ENCODE results near the gene DNM3.

DNM3 gene

GRCh38 chr1:172265905-172266304, 424.6 kb downstream of the DNM3 start:
- H3K36me3 ChIP-seq (ENCODE audit: insufficient read depth, low read length), result no peaks in the 10 kb centered on the region
- no peaks in the 10 kb centered on the region for H3K27me3 ChIP-seq (ENCODE audit: insufficient read depth, low read length)
- H3K9me3 ChIP-seq (ENCODE audit: low read length), result 0 out of 2 replicates have a peak, but pooled peaks cover 3% of the 10 kb centered on the region
- H3K9ac ChIP-seq (ENCODE audit: low read length), result no peak overlapping the region
- TF ChIP-seq CTCF (IDR thresholded peaks at IDR 0.05; ENCODE audit: low read length), result no peak
- H2AFZ ChIP-seq (ENCODE audit: low read length), result no peak overlapping the region
- no peaks in the 10 kb centered on the region for H3F3A ChIP-seq (ENCODE audit: insufficient read depth, low read length)
- H3K79me2 ChIP-seq (ENCODE audit: insufficient read depth, low read length), result no peaks in the 10 kb centered on the region
- H3K27ac ChIP-seq (ENCODE audit: low read depth, low read length, poor library complexity, severe bottlenecking), result no peak overlapping the region
- no peak overlapping the region for H3K4me3 ChIP-seq (ENCODE audit: low read depth, low read length, poor library complexity, severe bottlenecking)
- no peaks in the 10 kb centered on the region for H4K20me1 ChIP-seq (ENCODE audit: insufficient read depth, low read length)
- H3K4me1 ChIP-seq (ENCODE audit: insufficient read depth, low read length, severe bottlenecking), result peaks cover 5% of the 10 kb centered on the region
- H3K9me2 ChIP-seq (ENCODE audit: low read depth, low read length), result no peaks in the 10 kb centered on the region
- no peak overlapping the region for H3K4me2 ChIP-seq (ENCODE audit: low read length)

- no peaks in the 10 kb centered on the region for H3K79me2 ChIP-seq (ENCODE audit: insufficient read depth, low read length)
Observed at GRCh38 chr1:172266528-172267174, 425.4 kb downstream of the DNM3 start.

GRCh38 chr1:172268237-172268636, 426.9 kb downstream of the DNM3 start:
- H3K27ac ChIP-seq (ENCODE audit: low read depth, low read length, poor library complexity, severe bottlenecking), result no peak overlapping the region
- H3K4me1 ChIP-seq (ENCODE audit: insufficient read depth, low read length, severe bottlenecking), result peaks cover 6% of the 10 kb centered on the region
- H3K9me3 ChIP-seq (ENCODE audit: low read length), result 0 out of 2 replicates have a peak, but pooled peaks cover 3% of the 10 kb centered on the region
- no peak for TF ChIP-seq CTCF (IDR thresholded peaks at IDR 0.05; ENCODE audit: low read length)
- no peak overlapping the region for H3K9ac ChIP-seq (ENCODE audit: low read length)
- no peaks in the 10 kb centered on the region for H3K79me2 ChIP-seq (ENCODE audit: insufficient read depth, low read length)
- no peak overlapping the region for H2AFZ ChIP-seq (ENCODE audit: low read length)
- no peaks in the 10 kb centered on the region for H3K36me3 ChIP-seq (ENCODE audit: insufficient read depth, low read length)
- H3K27me3 ChIP-seq (ENCODE audit: insufficient read depth, low read length), result no peaks in the 10 kb centered on the region
- no peak overlapping the region for H3K4me3 ChIP-seq (ENCODE audit: low read depth, low read length, poor library complexity, severe bottlenecking)
- no peaks in the 10 kb centered on the region for H3K9me2 ChIP-seq (ENCODE audit: low read depth, low read length)
- no peaks in the 10 kb centered on the region for H4K20me1 ChIP-seq (ENCODE audit: insufficient read depth, low read length)
- H3K4me2 ChIP-seq (ENCODE audit: low read length), result no peak overlapping the region
- no peaks in the 10 kb centered on the region for H3F3A ChIP-seq (ENCODE audit: insufficient read depth, low read length)

More at GRCh38 chr1:172266528-172267174, 425.4 kb downstream of the DNM3 start:
- H3K36me3 ChIP-seq (ENCODE audit: insufficient read depth, low read length), result no peaks in the 10 kb centered on the region
- no peak overlapping the region for H3K9ac ChIP-seq (ENCODE audit: low read length)
- H3K9me3 ChIP-seq (ENCODE audit: low read length), result 0 out of 2 replicates have a peak, but pooled peaks cover 3% of the 10 kb centered on the region
- H3K4me2 ChIP-seq (ENCODE audit: low read length), result no peak overlapping the region
- H3K4me1 ChIP-seq (ENCODE audit: insufficient read depth, low read length, severe bottlenecking), result peaks cover 6% of the 10 kb centered on the region
- H3F3A ChIP-seq (ENCODE audit: insufficient read depth, low read length), result no peaks in the 10 kb centered on the region
- no peaks in the 10 kb centered on the region for H4K20me1 ChIP-seq (ENCODE audit: insufficient read depth, low read length)
- H2AFZ ChIP-seq (ENCODE audit: low read length), result no peak overlapping the region
- TF ChIP-seq EZH2 (IDR thresholded peaks at IDR 0.05; ENCODE audit: borderline replicate concordance, low read length) (no peak), CTCF (IDR thresholded peaks at IDR 0.05; ENCODE audit: low read length) (no peak)
- H3K9me2 ChIP-seq (ENCODE audit: low read depth, low read length), result no peaks in the 10 kb centered on the region
- no peak overlapping the region for H3K27ac ChIP-seq (ENCODE audit: low read depth, low read length, poor library complexity, severe bottlenecking)
- H3K27me3 ChIP-seq (ENCODE audit: insufficient read depth, low read length), result no peaks in the 10 kb centered on the region
- no peak overlapping the region for H3K4me3 ChIP-seq (ENCODE audit: low read depth, low read length, poor library complexity, severe bottlenecking)

All from OCI-LY1 (cell line).